Right atrium auricular region (tissue), 2 donors: ENCODE data around the gene EFCAB6. TPM values are rescaled to one million over a fixed set of nuclear protein-coding genes. Genes with fewer than 3 reads are reported as not detected.

Experiments
- DNase-seq: peaks from one replicate; pipeline ENCODE4 v3.0.0-alpha.2; 2019; ENCODE audit warnings: low spot score
- H3K27ac ChIP-seq, 2 donors: fragments of 200-600 bp; sonication (generic); 1 replicate in 1 of 2; 2 replicates in 1 of 2; pipeline ENCODE4 v1.5.1; 2016 to 2019
- H3K27me3 ChIP-seq, 2 donors: fragments of 200-600 bp; sonication (generic); one replicate each; pipeline versions ENCODE4 v1.5.1 to v1.6.0; 2017 to 2019
- H3K36me3 ChIP-seq: fragments of 200-600 bp; sonication (generic); one replicate; pipeline ENCODE4 v1.5.1; 2016
- H3K4me1 ChIP-seq, 2 donors: fragments of 200-600 bp; sonication (generic); one replicate each; pipeline versions ENCODE4 v1.5.1 to v1.6.0; 2017 to 2019
- H3K4me3 ChIP-seq, 2 donors: fragments of 200-600 bp; sonication (generic); 1 replicate in 1 of 2; 2 replicates in 1 of 2; pipeline ENCODE4 v1.5.1; 2017 to 2019; ENCODE audit warnings: mild to moderate bottlenecking in 1 of 2, moderate library complexity in 1 of 2
- H3K9me3 ChIP-seq, 2 donors: fragments of 200-600 bp; sonication (generic); one replicate each; pipeline ENCODE4 v1.5.1; 2019
- CTCF ChIP-seq, 2 donors: fragments of 200-600 bp; sonication (generic); IDR thresholded peaks; one replicate each; pipeline ENCODE4 v1.5.1; 2019; ENCODE audit warnings: antibody characterized with exemption in 2 of 2
- total RNA-seq, 2 donors: library from RNA; depleted of rRNA; stranded (reverse); fragments of >200 nt; gene quantifications; one replicate each; pipeline ENCODE4 v1.1.0, GENCODE V29; 2016

EFCAB6 gene
- total RNA-seq, 2 donors from 2014 or later: 1.5 TPM

- no peaks in the 10 kb centered on the region for H3K4me1 ChIP-seq
- H3K4me3 ChIP-seq: no peak overlapping the region
- H3K36me3 ChIP-seq: no peaks in the 10 kb centered on the region
- H3K27ac ChIP-seq: no peak overlapping the region
- DNase-seq: no peak
- no peak for TF ChIP-seq CTCF (IDR thresholded peaks at IDR 0.05)
- no peaks in the 10 kb centered on the region for H3K9me3 ChIP-seq
- H3K27me3 ChIP-seq: no peaks in the 10 kb centered on the region
Measured at GRCh38 chr22:43850529-43850928, 38.4 kb upstream of the EFCAB6 start.

DNA sequence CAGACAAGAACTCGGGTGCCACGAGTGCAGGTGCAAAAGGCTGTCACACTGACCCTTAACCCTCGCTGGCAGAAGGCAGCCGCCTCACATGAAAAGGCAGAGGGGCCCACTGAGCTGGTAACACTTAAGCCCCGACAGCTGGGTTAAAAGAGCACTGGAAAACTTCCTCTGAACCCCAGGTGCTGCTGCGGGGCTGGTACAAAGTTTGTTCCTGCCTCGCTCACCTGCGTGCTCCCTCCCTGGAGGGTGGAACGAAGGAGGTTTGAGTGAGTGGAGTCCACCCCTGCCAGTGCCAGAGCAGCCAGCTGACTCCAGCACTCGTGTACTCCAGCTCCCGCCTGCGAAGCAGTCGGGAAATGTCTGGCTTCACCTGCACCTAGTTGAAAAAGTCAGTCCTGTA lies 37.6 kb upstream of the EFCAB6 start:
- Histone ChIP-seq H3K4me1 (no peaks in the 10 kb centered on the region), H3K36me3 (no peaks in the 10 kb centered on the region), H3K4me3 (no peak overlapping the region), H3K27me3 (no peaks in the 10 kb centered on the region), H3K9me3 (no peaks in the 10 kb centered on the region), H3K27ac (no peak overlapping the region)
- no peak for DNase-seq
- no peak for TF ChIP-seq CTCF (IDR thresholded peaks at IDR 0.05)

GRCh38 chr22:43848366-43849171 lies 36.5 kb upstream of the EFCAB6 start:
- peak in 1 of 2 donors; percentile 56 for TF ChIP-seq CTCF (IDR thresholded peaks at IDR 0.05)
- Histone ChIP-seq H3K36me3 (no peaks in the 10 kb centered on the region), H3K9me3 (no peaks in the 10 kb centered on the region), H3K4me1 (no peaks in the 10 kb centered on the region), H3K4me3 (no peak overlapping the region), H3K27ac (no peak overlapping the region), H3K27me3 (no peaks in the 10 kb centered on the region)
- no peak for DNase-seq

- Histone ChIP-seq H3K9me3 (no peaks in the 10 kb centered on the region), H3K4me3 (no peak overlapping the region), H3K27ac (no peak overlapping the region), H3K4me1 (no peaks in the 10 kb centered on the region), H3K27me3 (no peaks in the 10 kb centered on the region), H3K36me3 (no peaks in the 10 kb centered on the region)
- no peak for TF ChIP-seq CTCF (IDR thresholded peaks at IDR 0.05)
- DNase-seq: no peak
Measured at GRCh38 chr22:43847376-43848289, 35.5 kb upstream of the EFCAB6 start.

DNA sequence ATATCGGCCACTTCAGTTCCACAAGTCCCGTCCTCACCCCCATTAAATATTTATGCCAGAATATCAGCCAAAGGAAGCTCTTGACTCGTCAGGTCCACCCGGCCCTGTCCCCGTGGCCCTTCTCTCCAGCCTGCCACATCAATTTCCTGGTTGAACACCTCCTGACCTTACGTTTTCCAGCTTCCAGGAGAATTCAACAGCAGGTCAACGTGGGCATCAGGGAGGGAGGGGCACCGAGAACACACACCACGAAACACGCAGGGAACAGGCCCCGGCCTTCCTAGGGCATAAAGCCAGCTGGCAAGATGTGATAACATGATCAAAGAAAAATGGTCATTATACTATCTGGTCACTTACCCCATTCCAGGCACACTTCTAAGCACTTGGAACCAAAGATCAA lies 34.9 kb upstream of the EFCAB6 start:
- Histone ChIP-seq H3K4me3 (no peak overlapping the region), H3K27me3 (no peaks in the 10 kb centered on the region), H3K36me3 (no peaks in the 10 kb centered on the region), H3K4me1 (no peaks in the 10 kb centered on the region), H3K9me3 (no peaks in the 10 kb centered on the region), H3K27ac (no peak overlapping the region)
- no peak for TF ChIP-seq CTCF (IDR thresholded peaks at IDR 0.05)
- DNase-seq: no peak
